ENCODE results near the gene TSPOAP1. TPM values are rescaled to one million over a fixed set of nuclear protein-coding genes. Genes with fewer than 3 reads are reported as not detected.

The TSPOAP1 gene
- total RNA-seq, 1 donor from 2014 or later, result 30.1 TPM

- no peak for DNase-seq
Measured at GRCh38 chr17:58329810-58330537, 1.4 kb upstream of the TSPOAP1 start.

- peak; percentile 38 for DNase-seq
Measured at GRCh38 chr17:58329035-58329809, 627 bp upstream of the TSPOAP1 start.

- no peak for DNase-seq
Measured at GRCh38 chr17:58327363-58328194, 1.0 kb downstream of the TSPOAP1 start.

- DNase-seq, result no peak
Measured at GRCh38 chr17:58326609-58327362, 1.8 kb downstream of the TSPOAP1 start.

- no peak for DNase-seq
Measured at GRCh38 chr17:58325976-58326468, 2.6 kb downstream of the TSPOAP1 start.

GRCh38 chr17:58325289-58325726 lies 3.3 kb downstream of the TSPOAP1 start:
- DNase-seq, result no peak

- no peak for DNase-seq
Measured at GRCh38 chr17:58324409-58325288, 3.9 kb downstream of the TSPOAP1 start.

- no peak for DNase-seq
Measured at GRCh38 chr17:58324056-58324408, 4.6 kb downstream of the TSPOAP1 start.

- DNase-seq, result no peak
Measured at GRCh38 chr17:58323366-58324055, 5.1 kb downstream of the TSPOAP1 start.

- no peak for DNase-seq
Measured at GRCh38 chr17:58322581-58323185, 5.9 kb downstream of the TSPOAP1 start.

- no peak for DNase-seq
Measured at GRCh38 chr17:58321571-58322525, 6.7 kb downstream of the TSPOAP1 start.

- no peak for DNase-seq
Measured at GRCh38 chr17:58320570-58321323, 7.8 kb downstream of the TSPOAP1 start.

GRCh38 chr17:58320163-58320558 lies 8.4 kb downstream of the TSPOAP1 start:
- DNase-seq, result no peak

GRCh38 chr17:58319173-58320162 lies 9.1 kb downstream of the TSPOAP1 start:
- DNase-seq, result no peak

GRCh38 chr17:58318627-58319172 lies 9.9 kb downstream of the TSPOAP1 start:
- DNase-seq, result no peak

GRCh38 chr17:58318065-58318481 lies 10.5 kb downstream of the TSPOAP1 start:
- no peak for DNase-seq
